ENCODE data around the gene S100A13. TPM values are rescaled to one million over a fixed set of nuclear protein-coding genes. Genes with fewer than 3 reads are reported as not detected.

S100A13 gene
- total and polyA plus RNA-seq, 9 of the 15 experiments (the other 6 are each of a cell fraction or from before 2014, with no cell fraction given): 41.9 to 129 (median 58.0) TPM

- TF ChIP-seq, protein P1, sequence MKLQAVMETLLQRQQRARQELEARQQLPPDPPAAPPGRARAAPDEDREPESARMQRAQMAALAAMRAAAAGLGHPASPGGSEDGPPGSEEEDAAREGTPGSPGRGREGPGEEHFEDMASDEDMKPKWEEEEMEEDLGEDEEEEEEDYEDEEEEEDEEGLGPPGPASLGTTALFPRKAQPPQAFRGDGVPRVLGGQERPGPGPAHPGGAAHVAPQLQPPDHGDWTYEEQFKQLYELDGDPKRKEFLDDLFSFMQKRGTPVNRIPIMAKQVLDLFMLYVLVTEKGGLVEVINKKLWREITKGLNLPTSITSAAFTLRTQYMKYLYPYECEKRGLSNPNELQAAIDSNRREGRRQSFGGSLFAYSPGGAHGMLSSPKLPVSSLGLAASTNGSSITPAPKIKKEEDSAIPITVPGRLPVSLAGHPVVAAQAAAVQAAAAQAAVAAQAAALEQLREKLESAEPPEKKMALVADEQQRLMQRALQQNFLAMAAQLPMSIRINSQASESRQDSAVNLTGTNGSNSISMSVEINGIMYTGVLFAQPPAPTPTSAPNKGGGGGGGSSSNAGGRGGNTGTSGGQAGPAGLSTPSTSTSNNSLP (IDR thresholded peaks at IDR 0.05; ENCODE audit: borderline replicate concordance, low read depth, low read length): no peak
- TF ChIP-seq BRD4 (IDR thresholded peaks at IDR 0.05) (no peak), MEF2A (IDR thresholded peaks at IDR 0.05; ENCODE audit: control insufficient read depth, low read depth, low read length) (no peak), NFE2L1 (tag; IDR thresholded peaks at IDR 0.05; ENCODE audit: borderline replicate concordance, low read depth) (no peak), NR1H2 (CRISPR knock-in tag; IDR thresholded peaks at IDR 0.05) (no peak), HMG20A (CRISPR knock-in tag; conservative IDR thresholded peaks at IDR 0.05) (no peak)
- TF ChIP-seq, protein P2, sequence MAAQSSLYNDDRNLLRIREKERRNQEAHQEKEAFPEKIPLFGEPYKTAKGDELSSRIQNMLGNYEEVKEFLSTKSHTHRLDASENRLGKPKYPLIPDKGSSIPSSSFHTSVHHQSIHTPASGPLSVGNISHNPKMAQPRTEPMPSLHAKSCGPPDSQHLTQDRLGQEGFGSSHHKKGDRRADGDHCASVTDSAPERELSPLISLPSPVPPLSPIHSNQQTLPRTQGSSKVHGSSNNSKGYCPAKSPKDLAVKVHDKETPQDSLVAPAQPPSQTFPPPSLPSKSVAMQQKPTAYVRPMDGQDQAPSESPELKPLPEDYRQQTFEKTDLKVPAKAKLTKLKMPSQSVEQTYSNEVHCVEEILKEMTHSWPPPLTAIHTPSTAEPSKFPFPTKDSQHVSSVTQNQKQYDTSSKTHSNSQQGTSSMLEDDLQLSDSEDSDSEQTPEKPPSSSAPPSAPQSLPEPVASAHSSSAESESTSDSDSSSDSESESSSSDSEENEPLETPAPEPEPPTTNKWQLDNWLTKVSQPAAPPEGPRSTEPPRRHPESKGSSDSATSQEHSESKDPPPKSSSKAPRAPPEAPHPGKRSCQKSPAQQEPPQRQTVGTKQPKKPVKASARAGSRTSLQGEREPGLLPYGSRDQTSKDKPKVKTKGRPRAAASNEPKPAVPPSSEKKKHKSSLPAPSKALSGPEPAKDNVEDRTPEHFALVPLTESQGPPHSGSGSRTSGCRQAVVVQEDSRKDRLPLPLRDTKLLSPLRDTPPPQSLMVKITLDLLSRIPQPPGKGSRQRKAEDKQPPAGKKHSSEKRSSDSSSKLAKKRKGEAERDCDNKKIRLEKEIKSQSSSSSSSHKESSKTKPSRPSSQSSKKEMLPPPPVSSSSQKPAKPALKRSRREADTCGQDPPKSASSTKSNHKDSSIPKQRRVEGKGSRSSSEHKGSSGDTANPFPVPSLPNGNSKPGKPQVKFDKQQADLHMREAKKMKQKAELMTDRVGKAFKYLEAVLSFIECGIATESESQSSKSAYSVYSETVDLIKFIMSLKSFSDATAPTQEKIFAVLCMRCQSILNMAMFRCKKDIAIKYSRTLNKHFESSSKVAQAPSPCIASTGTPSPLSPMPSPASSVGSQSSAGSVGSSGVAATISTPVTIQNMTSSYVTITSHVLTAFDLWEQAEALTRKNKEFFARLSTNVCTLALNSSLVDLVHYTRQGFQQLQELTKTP (IDR thresholded peaks at IDR 0.05; ENCODE audit: low read depth in 1 of 2, partially characterized antibody in 2 of 2): no peak
Observed at GRCh38 chr1:153583976-153584375, 43.3 kb downstream of the S100A13 start (continued).

Measured in K562 (cell line).